Endodermal cell (in vitro differentiated cells): ENCODE results near the gene GTF2A1. TPM values are rescaled to one million over a fixed set of nuclear protein-coding genes. Genes with fewer than 3 reads are reported as not detected.

Experiments
- DNase-seq: peaks from one replicate; pipeline ENCODE4 v3.0.0-alpha.2; 2017
- H3K27ac ChIP-seq: 2 replicates; pipeline ENCODE4 v1.5.1; 2013; ENCODE audit warnings: mild to moderate bottlenecking, low read depth, low read length, moderate library complexity
- H3K27me3 ChIP-seq: 2 replicates; pipeline ENCODE4 v1.6.1; 2013; ENCODE audit warnings: mild to moderate bottlenecking, low read length, moderate library complexity; ENCODE audit not compliant: insufficient read depth, control insufficient read depth, poor library complexity, severe bottlenecking
- H3K36me3 ChIP-seq: 2 replicates; pipeline ENCODE4 v1.7.0; 2013; ENCODE audit warnings: mild to moderate bottlenecking, low read length, moderate library complexity; ENCODE audit not compliant: control insufficient read depth, insufficient read depth
- H3K4me1 ChIP-seq: one replicate; pipeline ENCODE4 v1.7.0; 2013; ENCODE audit warnings: low read length; ENCODE audit not compliant: control insufficient read depth, insufficient read depth
- H3K4me3 ChIP-seq: 2 replicates; pipeline ENCODE4 v1.5.1; 2013; ENCODE audit warnings: mild to moderate bottlenecking, low read length, moderate library complexity
- H3K9ac ChIP-seq: 2 replicates; pipeline ENCODE4 v1.6.1; 2013; ENCODE audit warnings: mild to moderate bottlenecking, low read length, moderate library complexity; ENCODE audit not compliant: poor library complexity, severe bottlenecking; ENCODE audit errors: extremely low read depth
- H3K9me3 ChIP-seq: 2 replicates; pipeline ENCODE4 v1.6.1; 2013; ENCODE audit warnings: mild to moderate bottlenecking, low read length, moderate library complexity; ENCODE audit not compliant: control insufficient read depth
- H3K27ac Mint-ChIP-seq: 2 replicates; pipeline ENCODE4 v1.8.0; 2020; ENCODE audit warnings: mixed read lengths
- H3K27me3 Mint-ChIP-seq: 2 replicates; pipeline ENCODE4 v1.8.0; 2021; ENCODE audit warnings: mild to moderate bottlenecking, mixed read lengths; ENCODE audit not compliant: insufficient read depth
- H3K36me3 Mint-ChIP-seq: 2 replicates; pipeline ENCODE4 v1.8.0; 2020; ENCODE audit warnings: low read depth, mixed read lengths
- H3K4me1 Mint-ChIP-seq: 2 replicates; pipeline ENCODE4 v1.8.0; 2020; ENCODE audit warnings: mixed read lengths
- H3K4me3 Mint-ChIP-seq: 2 replicates; pipeline ENCODE4 v1.8.0; 2020; ENCODE audit warnings: mild to moderate bottlenecking, moderate library complexity, mixed read lengths
- H3K9me3 Mint-ChIP-seq: 2 replicates; pipeline ENCODE4 v1.8.0; 2020; ENCODE audit warnings: mild to moderate bottlenecking, mixed read lengths
- CTCF ChIP-seq: fragments of 200-600 bp; sonication (generic); conservative IDR thresholded peaks from 2 replicates; pipeline ENCODE4 v1.5.0; 2021; ENCODE audit warnings: antibody characterized with exemption, mild to moderate bottlenecking
- WGBS, 2 experiments: methylation state at CpG; one replicate each; pipeline versions ENCODE4 v1.1.5 to v1.1.7; 2013; ENCODE audit warnings: missing lambda C conversion rate in 2 of 2, mixed read lengths in 1 of 2; ENCODE audit not compliant: insufficient coverage in 1 of 2, insufficient read length in 1 of 2; 5-methylcytosine and 5-hydroxymethylcytosine counted together
- total RNA-seq, 2 donors: library from RNA; stranded (reverse); fragmentation: NEBNext Ultra II Directional in 1 of 2; extraction: Animal tissue kit (Norgen Biotek cat#: 25700) in 1 of 2; gene quantifications; 2 replicates in 1 of 2; 3 replicates in 1 of 2; pipeline ENCODE4 v1.2.1, GENCODE V29; 2021

GTF2A1 gene
- total RNA-seq, 2 donors from 2014 or later = 34.3 to 34.4 TPM

- peaks cover 6% of the 10 kb centered on the region for H3K36me3 Mint-ChIP-seq
Observed at GRCh38 chr14:81172353-81172752, 48.4 kb downstream of the GTF2A1 start.

GRCh38 chr14:81170829-81171195, 49.9 kb downstream of the GTF2A1 start:
- peaks cover 4% of the 10 kb centered on the region for H3K27me3 Mint-ChIP-seq
- no peaks in the 10 kb centered on the region for H3K9me3 ChIP-seq
- H3K27ac Mint-ChIP-seq = peak overlapping the region; percentile 98
- peaks cover 12% of the 10 kb centered on the region for H3K4me1 Mint-ChIP-seq
- no peak overlapping the region for H3K9ac ChIP-seq
- peaks cover 4% of the 10 kb centered on the region for H3K36me3 ChIP-seq
- peak overlapping the region; percentile 91 for H3K27ac ChIP-seq
- peak overlapping the region; percentile 88 for H3K4me3 Mint-ChIP-seq
- DNase-seq = no peak
- peak; percentile 10 for TF ChIP-seq CTCF
- peaks cover 6% of the 10 kb centered on the region for H3K36me3 Mint-ChIP-seq
- 46 to 100% methylated on average over 1 to 3 of the region's 3 CpGs for WGBS, 2 experiments
- no peaks in the 10 kb centered on the region for H3K4me1 ChIP-seq
- H3K9me3 Mint-ChIP-seq = no peaks in the 10 kb centered on the region
- H3K27me3 ChIP-seq = no peaks in the 10 kb centered on the region
- peak overlapping the region; percentile 80 for H3K4me3 ChIP-seq

More at GRCh38 chr14:81172353-81172752, 48.4 kb downstream of the GTF2A1 start:
- Mint-ChIP-seq H3K4me1 (peaks cover 9% of the 10 kb centered on the region), H3K27ac (no peak overlapping the region), H3K4me3 (no peak overlapping the region), H3K27me3 (peaks cover 4% of the 10 kb centered on the region), H3K9me3 (no peaks in the 10 kb centered on the region)
- H3K4me3 ChIP-seq = no peak overlapping the region
- H3K9me3 ChIP-seq = no peaks in the 10 kb centered on the region
- no peaks in the 10 kb centered on the region for H3K4me1 ChIP-seq
- no peaks in the 10 kb centered on the region for H3K27me3 ChIP-seq
- H3K36me3 ChIP-seq = peaks cover 7% of the 10 kb centered on the region
- TF ChIP-seq CTCF = no peak
- WGBS, 2 experiments = 88 to 93% methylated on average over 2 of the region's 2 CpGs
- H3K27ac ChIP-seq = no peak overlapping the region
- no peak overlapping the region for H3K9ac ChIP-seq
- no peak for DNase-seq

- Histone ChIP-seq H3K4me3 (peak overlapping the region; percentile 80), H3K4me1 (no peaks in the 10 kb centered on the region), H3K36me3 (peaks cover 4% of the 10 kb centered on the region), H3K9ac (peak overlapping the region; percentile 84), H3K9me3 (no peaks in the 10 kb centered on the region), H3K27me3 (no peaks in the 10 kb centered on the region), H3K27ac (peak overlapping the region; percentile 91)
- H3K27me3 Mint-ChIP-seq = peaks cover 4% of the 10 kb centered on the region
- H3K27ac Mint-ChIP-seq = peak overlapping the region; percentile 98
- 9 to 40% methylated on average over 2 to 28 of the region's 28 CpGs for WGBS, 2 experiments
- H3K4me3 Mint-ChIP-seq = peak overlapping the region; percentile 88
- DNase-seq = peak; percentile 94
- peak; percentile 92 for TF ChIP-seq CTCF
- H3K4me1 Mint-ChIP-seq = peaks cover 12% of the 10 kb centered on the region
- H3K9me3 Mint-ChIP-seq = no peaks in the 10 kb centered on the region
- peaks cover 6% of the 10 kb centered on the region for H3K36me3 Mint-ChIP-seq
Observed at GRCh38 chr14:81170104-81170828, 50.5 kb downstream of the GTF2A1 start.
